NCI-H2227 treated with DMSO at 0.1 percent for 48 hours (cell line): ENCODE measurements around the gene ZBTB46.
"Not testable (repeated sequence)": the region's sequence is repeated elsewhere in the genome, so short reads cannot be mapped to it uniquely, and the experiment has no call there.

Source experiments
- DNase-seq: peaks from one replicate; lab custom pipeline; 2025; lab: John Stamatoyannopoulos, UW

Gene ZBTB46, protein sequence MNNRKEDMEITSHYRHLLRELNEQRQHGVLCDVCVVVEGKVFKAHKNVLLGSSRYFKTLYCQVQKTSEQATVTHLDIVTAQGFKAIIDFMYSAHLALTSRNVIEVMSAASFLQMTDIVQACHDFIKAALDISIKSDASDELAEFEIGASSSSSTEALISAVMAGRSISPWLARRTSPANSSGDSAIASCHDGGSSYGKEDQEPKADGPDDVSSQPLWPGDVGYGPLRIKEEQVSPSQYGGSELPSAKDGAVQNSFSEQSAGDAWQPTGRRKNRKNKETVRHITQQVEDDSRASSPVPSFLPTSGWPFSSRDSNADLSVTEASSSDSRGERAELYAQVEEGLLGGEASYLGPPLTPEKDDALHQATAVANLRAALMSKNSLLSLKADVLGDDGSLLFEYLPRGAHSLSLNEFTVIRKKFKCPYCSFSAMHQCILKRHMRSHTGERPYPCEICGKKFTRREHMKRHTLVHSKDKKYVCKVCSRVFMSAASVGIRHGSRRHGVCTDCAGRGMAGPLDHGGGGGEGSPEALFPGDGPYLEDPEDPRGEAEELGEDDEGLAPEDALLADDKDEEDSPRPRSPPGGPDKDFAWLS

DNA sequence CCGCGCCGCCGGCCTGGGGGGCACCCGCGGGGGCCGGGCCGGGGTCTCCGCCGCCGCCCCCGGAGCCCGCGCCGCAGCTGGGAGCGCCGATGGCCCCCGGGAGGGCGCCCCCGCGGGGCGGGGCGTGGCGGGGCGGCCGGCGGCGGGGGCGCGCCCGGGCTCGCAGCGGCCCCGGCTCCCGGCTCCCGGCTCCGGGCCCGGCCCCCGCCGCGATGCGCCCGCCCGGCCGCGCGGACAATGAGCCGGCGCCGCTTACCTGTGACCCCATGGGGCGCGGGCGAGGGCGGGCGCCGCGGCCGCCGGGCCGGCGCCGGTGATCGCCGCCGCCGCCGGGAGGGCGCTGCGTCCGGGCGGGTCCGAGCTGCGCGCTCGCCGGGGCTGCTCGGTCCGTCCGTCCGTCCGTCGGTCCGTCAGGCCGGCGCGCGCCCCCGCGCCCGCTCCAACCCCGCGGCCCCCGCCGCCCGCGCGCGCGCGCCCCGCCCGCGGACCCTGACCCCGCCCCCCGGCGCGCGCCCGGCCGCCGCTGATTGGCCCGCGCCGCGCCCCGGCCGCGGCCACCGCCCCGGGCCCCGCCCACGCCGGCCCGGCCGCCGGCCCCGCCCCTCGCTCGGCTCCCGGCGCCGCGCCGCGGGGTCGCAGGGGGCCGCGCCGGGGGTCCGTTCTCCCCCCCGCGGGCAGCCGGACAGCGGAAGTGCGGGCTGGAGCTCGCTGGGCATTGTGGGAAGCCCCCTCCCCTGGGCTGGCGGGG lies at the start of gene ZBTB46:
ZBTB46 (minus strand) TSS at position 424 of the 748 bp plus-strand sequence. CDS start 40,507 bp downstream, outside the sequence.
- DNase-seq, result no peak

DNA sequence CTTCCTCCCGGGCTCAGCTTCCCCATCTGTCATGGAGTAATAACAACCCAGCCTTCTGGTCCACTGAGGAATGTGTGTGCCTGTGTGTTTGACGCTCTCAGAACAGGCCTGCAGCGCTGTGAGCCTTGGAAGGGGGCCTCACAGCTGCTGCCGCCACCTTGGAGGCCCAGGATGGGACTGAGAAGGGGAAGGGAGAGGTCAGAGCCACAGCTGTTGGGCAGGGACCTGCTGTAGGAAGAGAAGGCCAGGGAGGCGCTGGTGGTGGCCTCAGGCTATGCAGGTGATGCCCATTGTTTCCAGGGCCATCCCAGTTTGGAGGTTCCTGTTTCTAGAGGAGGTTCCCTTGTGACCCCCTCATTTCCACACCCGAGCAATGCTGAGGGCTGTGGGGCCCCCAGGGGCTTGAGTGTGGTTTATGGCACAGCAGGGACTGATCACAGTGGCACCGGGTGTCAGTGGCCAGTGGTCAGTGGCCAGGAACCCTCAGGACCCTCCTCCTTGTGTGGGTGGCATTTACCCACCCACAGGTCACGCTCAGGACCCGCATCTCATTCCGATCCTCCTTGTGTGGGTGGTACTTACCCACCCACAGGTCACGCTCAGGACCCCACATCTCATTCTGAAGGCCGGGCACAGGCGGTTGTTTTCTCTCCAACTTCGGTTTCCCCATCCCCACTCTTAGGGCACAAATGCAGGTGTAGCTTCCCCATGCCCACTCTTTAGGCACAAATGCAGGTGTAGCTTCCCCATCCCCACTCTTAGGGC lies 48.0 kb upstream of the ZBTB46 start:
- no peak for DNase-seq

DNA sequence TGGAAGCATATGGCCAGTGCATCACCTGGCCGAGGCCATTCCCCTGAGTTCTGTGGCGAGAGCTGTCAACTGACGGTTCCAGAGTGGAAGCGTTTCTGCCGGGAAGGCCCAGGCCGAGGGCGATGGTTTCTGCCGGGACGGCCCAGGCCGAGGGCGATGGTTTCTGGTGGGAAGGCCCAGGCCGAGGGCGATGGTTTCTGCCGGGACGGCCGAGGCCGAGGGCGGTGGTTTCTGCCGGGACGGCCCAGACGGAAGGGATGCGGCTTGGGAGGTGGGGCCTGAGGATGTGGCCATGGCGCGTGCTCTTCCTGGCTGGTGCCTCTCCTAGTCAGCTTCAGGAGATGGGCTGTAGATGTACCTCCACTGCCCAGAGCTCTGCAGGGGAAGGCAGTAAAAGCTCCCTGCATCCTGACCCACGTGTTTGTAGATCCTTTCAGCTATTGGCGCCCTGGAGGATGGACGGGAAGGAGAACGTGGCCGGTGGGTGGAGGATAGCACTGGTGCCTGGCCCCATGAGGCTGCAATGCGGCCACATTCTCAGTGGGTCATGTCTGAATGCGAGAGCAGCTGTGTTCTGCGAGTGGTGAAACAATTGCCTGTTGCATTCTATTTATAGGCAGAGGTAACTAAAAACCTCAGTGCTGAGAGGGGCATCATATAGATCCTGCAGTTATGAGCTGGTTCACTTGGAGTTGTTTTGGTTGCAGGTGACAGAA lies 46.8 kb upstream of the ZBTB46 start:
- DNase-seq, result no peak

DNA sequence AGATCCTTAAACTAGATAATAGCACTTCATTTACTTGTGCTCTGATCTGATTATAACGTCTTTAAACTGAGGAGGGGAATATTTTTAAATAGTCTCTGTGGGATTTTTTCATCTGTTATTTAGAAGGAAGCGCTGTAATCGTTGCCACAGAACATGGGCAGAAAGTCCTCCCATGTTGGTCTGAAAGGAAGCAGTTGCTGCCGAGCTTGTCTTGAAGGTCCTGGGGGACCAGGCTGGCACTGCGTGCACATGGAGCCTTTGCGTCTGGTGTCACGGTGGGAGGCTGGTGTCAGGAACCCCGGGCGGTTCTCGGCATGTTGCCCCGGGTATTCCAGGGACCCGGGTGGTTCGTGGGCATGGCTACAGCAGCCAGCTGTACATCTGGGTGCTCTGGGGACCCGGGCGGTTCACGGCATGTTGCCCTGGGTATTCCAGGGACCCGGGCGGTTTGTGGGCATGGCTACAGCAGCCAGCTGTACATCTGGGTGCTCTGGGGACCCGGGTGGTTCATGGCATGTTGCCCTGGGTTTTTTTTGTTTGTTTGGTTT lies 45.5 kb upstream of the ZBTB46 start:
- no peak for DNase-seq

DNA sequence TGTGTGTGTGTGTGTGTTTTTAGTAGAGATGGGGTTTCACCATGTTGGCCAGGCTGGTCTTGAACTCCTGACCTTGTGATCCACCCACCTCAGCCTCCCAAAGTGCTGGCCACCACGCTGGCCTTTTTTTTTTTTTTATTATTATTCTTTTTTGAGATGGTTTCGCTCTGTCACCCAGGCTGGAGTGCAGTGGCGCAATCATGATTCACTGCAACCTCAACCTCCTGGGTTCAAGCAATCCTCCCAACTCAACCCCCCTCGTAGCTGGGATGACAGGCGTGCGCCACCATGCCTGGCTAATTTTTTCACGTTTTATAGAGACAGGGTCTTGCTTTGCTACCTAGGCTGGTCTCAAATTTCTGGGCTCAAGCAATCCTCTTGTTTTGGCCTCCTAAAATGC lies 43.2 kb upstream of the ZBTB46 start:
- not testable (repeated sequence) for DNase-seq

DNA sequence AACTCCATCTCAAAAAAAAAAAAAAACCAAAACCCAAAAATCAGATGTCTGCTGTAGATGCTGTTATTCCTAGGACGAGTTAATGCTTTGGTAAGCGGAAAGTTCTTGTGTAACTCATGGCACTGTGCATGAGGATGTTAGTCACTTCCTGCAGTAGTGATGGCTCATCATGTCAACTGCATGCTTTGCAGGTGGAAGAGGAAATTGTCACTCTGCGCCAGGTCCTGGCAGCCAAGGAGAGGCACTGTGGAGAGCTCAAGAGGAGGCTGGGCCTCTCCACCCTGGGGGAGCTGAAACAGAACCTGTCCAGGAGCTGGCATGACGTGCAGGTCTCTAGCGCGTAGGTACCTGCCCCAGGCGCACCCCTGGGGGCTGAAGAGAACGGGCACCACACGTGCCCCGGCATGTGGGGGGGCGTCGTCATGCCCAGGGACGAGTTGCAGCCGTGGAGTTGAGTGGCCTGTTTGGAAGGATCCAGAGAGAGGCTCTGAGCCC lies 42.5 kb upstream of the ZBTB46 start:
- no peak for DNase-seq

DNA sequence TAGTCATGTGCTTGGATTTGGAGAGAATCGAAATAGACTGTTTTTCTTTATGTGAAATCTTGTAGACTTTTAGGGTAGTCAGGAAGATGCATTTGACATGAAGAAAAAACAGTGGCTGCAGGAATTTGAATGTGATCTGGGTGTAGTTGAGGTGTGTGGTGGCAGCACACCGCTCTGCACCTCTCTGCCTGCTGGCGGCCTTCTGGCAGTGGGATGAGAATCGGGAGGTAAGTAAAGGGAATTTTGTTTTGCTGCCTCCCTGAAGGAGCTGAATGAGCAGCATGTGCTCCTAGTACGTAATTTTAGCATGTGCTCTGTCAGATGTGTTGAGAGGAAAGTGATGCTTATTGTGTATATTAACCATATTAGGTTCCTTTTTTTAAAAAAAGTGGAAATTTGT lies 37.2 kb upstream of the ZBTB46 start:
- DNase-seq, result no peak

DNA sequence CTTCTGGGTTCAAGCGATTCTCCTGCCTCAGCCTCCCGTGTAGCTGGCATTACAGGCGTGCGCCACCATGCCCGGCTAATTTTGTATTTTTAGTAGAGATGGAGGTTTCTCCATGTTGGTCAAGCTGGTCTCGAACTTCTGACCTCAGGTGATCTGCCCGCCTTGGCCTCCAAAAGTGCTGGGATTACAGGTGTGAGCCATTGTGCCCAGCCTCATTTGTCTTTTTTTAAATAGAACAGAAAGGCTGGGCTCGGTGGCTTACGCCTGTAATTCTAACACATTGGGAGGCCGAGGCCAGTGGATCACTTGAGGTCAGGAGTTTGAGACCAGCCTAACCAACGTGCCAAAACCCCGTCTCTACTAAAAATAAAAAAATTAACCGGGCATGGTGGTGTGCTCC lies 36.0 kb upstream of the ZBTB46 start:
- DNase-seq, result not testable (repeated sequence)

DNA sequence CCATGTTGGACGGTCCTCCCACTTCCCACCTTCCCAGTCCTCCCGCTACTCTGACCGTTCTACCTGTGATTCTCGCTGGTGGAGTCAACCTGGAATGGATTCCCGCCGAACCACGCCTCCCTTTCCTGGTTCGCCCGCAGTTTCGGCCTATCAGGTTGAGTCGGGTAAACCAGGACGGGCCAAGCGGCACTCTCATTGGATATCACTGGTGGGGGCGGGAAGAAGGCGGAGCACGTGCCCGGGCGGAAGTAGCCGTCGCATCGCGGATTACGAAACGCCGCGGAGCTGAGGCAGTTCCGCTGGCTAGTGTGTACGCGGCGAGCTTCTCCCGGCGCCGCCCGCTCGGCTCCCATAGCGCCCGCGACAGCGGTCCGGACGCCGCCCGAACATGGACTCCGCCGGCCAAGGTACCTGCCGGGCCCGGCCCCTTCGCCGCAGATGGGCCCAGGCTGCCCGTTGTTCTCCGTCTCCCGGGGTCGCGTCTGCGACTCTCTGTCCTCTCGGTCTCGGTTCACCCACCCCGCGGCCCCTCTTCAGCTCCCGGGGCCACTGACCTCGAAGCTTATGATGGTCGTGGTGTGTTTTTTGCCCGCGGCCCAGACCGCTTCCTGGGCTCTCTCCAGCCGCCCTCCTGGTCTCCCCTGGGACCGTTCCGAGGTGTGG lies 34.0 kb upstream of the ZBTB46 start, which contains the start of gene TPD52L2:
TPD52L2 (plus strand) TSS at position 293 of the 663 bp plus-strand sequence; CDS start at position 389, 96 bp downstream.
- peak; percentile 99 for DNase-seq

DNA sequence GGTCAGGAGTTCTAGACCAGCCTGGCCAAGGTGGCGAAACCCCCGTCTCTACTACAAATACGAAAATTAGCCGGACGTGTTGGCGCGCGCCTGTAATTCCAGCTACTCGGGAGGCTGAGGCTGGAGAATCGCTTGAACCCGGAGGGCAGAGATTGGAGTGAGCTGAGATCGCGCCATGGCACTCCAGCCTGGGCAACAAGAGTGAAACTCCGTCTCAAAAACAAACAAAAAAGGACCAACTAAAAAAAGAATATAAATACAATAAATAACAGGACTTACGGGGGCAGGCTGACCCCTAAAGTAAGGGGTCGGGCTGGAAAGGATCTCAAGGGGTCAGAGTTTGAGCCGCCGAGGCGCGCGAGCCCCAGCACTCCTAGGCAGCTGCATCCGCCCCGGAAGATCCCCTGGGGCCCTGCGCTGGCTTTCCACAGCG lies 33.5 kb upstream of the ZBTB46 start:
- no peak for DNase-seq

DNA sequence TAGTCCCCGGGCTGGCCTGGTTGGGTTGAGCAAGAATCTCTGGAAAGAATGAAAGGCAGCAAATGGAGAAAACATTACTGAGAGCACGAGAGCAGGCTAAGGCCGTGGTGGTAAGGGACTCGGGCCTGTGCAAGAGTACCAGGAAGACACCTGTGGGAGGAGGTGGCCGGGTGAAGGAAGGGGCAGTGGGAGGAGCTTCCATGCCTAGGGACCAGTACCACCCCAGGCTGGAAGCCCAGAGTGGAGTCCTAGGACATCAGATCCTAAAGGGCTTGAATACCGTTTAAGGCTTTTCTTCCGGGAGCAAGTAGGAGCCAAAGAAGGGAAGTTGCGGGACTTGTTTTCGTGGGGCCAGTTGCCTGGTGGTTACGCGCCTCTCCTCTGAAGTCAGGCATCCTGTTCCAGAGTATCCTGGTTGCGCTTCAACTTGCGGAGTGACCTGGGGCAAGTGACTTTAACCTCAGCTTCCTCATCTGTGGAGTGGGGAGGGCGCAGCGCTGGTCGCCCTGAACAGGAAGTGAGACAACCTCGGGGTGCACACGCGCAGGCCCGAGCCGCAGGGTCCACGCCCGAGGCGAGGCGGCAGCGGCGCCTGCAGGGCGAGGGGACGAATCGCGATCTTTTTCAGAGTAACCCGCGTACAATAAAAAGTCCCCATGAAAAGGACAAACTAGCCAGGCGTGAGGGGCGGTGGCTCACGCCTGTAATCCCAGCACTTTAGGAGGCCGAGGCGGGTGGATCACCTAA lies 32.9 kb upstream of the ZBTB46 start:
- DNase-seq, result peak; percentile 63

DNA sequence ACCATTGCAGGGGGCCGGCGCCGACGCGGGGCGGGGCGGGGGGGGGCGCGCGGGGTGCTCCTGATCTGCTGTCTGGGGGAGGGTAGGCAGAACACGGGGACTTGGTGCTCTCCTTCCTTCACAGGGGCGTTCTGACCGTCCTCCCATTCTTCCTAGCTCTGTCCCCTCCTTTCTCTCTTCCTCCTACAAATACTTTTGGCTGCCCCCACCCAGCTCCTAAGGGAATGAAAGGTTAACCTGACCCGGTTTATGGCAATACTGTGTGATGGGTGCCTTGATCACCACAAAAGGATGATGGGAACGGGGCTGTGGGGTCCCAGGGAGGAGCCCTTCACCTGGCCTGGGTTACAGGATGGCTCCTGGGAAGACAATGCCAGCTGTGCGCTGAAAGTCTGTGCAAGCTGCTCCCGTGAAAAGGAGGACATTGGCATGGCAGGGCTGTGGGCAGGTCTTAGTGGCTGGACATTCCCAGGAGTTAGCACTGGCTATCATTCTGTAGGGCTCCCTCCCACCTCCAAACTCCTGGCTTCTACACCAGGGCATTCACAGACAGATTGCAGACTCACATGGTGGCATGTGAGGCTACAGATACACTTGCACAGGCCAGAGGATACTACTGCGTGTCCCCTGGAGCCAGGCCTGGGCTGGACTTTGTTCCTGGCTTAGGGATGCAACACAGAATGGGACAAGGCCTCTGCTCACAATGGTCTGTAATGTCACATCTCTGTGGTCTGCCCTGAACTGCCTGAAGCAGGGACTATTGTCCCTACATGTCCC lies 32.1 kb upstream of the ZBTB46 start:
- no peak for DNase-seq

DNA sequence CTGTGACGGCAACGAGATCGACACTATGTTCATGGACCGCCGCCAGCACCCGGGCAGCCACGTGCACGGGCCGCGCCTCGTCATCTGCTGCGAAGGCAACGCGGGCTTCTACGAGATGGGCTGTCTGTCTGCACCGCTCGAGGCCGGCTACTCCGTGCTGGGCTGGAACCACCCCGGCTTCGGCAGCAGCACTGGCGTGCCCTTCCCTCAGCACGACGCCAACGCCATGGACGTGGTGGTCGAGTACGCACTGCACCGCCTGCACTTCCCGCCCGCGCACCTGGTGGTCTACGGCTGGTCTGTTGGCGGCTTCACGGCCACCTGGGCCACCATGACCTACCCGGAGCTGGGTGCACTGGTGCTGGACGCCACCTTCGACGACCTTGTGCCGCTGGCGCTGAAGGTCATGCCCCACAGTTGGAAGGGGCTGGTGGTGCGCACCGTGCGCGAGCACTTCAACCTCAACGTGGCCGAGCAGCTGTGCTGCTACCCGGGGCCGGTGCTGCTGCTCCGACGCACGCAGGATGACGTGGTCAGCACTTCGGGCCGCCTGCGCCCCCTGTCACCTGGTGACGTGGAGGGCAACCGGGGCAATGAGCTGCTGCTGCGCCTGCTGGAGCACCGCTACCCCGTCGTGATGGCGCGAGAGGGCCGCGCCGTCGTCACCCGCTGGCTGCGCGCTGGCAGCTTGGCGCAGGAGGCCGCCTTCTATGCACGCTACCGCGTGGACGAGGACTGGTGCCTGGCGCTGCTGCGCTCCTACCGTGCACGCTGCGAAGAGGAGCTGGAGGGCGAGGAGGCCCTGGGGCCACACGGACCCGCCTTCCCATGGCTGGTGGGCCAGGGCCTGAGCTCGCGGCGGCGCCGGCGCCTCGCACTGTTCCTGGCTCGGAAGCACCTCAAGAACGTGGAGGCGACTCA lies 31.2 kb upstream of the ZBTB46 start:
- DNase-seq, result no peak

DNA sequence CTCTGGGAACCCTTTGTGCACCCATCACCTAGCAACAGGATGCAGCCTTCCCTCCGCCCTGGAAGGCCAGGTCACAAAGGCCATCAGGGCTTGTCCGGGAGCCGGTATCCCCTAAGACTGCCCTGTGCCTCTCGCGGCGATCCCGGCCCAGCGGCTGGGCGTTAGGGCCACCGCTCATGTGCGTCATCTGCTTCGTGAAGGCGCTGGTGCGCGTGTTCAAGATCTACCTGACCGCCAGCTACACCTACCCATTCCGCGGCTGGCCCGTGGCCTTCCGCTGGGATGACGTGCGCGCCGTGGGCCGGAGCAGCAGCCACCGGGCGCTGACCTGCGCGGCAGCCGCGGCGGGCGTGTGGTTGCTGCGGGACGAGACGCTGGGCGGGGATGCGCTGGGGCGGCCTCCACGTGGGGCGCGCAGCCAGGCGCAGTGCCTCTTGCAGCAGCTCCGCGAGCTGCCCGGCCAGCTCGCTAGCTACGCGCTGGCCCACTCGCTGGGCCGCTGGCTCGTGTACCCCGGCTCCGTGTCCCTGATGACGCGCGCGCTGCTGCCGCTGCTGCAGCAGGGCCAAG lies 30.4 kb upstream of the ZBTB46 start, which contains the start of gene ABHD16B:
ABHD16B (plus strand) TSS at position 134 of the 570 bp plus-strand sequence; CDS start at position 177, 43 bp downstream.
- DNase-seq, result no peak

DNA sequence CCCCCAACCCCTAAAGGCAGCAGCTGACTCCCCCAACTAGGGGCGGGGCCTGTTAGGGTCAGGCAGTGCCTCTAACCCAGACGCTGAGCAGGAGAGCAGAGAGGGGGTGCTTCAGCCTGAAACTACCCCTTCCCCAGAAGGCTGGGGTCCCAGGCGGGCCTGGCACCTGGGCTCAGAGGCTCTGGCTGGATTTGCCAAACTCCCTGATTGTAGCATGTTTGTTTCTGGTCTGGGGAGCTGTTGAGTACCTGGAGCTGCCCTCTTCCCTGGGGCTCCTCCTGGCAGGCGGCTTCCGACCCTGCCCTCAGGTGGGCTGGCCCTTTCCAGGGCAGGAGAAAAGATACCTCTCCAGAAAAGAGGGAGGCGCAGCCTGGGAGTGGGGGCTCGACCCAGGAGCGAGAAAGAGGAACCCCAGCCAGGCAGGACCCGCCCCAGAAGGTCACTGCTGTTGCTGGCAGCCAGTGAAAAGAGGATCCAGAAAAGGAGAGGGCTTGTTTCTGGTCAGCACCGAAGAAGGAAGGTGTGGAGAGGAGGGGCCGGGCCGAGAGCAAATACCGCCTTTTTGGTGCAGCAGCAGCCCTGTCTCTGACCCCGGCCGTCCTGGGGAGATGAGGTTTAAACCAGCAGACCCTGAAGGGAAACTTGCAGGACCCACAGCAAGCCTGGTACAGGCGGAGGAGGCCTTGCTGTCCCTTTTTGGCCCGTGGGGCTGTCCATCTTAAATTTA lies 29.4 kb upstream of the ZBTB46 start:
- no peak for DNase-seq

DNA sequence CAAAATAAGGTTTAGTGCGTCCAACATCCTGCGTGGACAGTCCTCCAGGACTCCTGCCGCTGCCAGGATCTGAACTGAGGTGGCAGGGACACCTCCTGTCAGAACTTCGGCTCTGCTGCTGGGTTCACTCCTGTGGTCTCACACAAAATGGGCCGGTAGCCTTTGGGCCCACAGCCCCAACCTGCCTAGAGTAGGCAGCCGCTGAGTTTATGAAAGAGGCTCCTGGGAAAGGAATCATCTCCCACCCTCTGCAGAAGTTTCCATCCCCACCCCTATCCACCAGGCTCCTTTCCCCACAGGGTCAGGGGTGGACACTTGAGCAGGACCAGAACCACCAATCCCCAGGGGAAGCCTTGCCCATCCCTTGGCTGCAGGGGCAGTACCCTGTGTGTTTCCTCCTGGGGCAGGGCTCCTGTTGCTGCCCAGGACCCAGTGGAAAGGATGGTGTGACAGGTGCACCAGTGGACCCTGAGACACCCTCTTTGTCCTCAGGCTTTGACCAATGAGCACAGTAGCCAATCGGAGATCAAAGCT lies 28.2 kb upstream of the ZBTB46 start:
- no peak for DNase-seq
